Measurements from ENCODE around the gene CAPN11.

DNA sequence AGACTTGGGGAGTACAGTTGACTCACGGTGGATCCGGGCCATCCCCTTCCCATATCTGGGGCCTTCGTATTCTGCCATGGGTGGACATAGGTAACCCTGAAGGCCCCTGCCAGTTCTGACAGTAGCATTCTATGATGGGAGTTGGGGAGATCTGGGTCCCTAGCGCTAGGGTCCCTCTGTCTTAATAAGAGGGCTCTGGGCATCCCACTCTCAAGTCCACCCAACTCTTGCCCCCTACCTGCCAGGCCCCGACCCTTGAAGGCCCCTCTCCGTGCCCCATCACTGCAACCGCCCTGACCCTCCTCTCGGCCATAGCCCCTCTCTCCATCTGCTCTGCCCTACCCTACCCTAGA lies 6.5 kb upstream of the CAPN11 start:
- TF ChIP-seq POLR2A (IDR thresholded peaks at IDR 0.05; ENCODE audit: low read depth, low read length), result no peak
- TF ChIP-seq, protein P1, sequence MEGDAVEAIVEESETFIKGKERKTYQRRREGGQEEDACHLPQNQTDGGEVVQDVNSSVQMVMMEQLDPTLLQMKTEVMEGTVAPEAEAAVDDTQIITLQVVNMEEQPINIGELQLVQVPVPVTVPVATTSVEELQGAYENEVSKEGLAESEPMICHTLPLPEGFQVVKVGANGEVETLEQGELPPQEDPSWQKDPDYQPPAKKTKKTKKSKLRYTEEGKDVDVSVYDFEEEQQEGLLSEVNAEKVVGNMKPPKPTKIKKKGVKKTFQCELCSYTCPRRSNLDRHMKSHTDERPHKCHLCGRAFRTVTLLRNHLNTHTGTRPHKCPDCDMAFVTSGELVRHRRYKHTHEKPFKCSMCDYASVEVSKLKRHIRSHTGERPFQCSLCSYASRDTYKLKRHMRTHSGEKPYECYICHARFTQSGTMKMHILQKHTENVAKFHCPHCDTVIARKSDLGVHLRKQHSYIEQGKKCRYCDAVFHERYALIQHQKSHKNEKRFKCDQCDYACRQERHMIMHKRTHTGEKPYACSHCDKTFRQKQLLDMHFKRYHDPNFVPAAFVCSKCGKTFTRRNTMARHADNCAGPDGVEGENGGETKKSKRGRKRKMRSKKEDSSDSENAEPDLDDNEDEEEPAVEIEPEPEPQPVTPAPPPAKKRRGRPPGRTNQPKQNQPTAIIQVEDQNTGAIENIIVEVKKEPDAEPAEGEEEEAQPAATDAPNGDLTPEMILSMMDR (IDR thresholded peaks at IDR 0.05; ENCODE audit: extremely low read depth in 1 of 2, insufficient read depth in 1 of 2, low read depth in 1 of 2, low read length in 2 of 2), result no peak
- TF ChIP-seq EZH2 (IDR thresholded peaks at IDR 0.05; ENCODE audit: borderline replicate concordance, low read depth, low read length, severe bottlenecking), result no peak
- no peak for TF ChIP-seq FOS (IDR thresholded peaks at IDR 0.05; ENCODE audit: borderline replicate concordance, insufficient read depth, low read length)
- no peak for TF ChIP-seq MYC (IDR thresholded peaks at IDR 0.05; ENCODE audit: low read depth, low read length)

Measured in endothelial cell of umbilical vein (primary cell).